Fibroblast of skin of left quadriceps (primary cell): Measurements from ENCODE around the gene PRPF18.
A peak's percentile ranks its signal among the peaks of the same experiment; 100 is the strongest.
"Not testable (repeated sequence)": the region's sequence is repeated elsewhere in the genome, so short reads cannot be mapped to it uniquely, and the experiment has no call there.

ENCODE experiments used
- DNase-seq, 2 experiments: peaks; one replicate each; pipeline ENCODE4 v3.0.0-alpha.2; 2013; ENCODE audit warnings: low read depth in 2 of 2

PRPF18 gene, protein sequence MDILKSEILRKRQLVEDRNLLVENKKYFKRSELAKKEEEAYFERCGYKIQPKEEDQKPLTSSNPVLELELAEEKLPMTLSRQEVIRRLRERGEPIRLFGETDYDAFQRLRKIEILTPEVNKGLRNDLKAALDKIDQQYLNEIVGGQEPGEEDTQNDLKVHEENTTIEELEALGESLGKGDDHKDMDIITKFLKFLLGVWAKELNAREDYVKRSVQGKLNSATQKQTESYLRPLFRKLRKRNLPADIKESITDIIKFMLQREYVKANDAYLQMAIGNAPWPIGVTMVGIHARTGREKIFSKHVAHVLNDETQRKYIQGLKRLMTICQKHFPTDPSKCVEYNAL

DNA sequence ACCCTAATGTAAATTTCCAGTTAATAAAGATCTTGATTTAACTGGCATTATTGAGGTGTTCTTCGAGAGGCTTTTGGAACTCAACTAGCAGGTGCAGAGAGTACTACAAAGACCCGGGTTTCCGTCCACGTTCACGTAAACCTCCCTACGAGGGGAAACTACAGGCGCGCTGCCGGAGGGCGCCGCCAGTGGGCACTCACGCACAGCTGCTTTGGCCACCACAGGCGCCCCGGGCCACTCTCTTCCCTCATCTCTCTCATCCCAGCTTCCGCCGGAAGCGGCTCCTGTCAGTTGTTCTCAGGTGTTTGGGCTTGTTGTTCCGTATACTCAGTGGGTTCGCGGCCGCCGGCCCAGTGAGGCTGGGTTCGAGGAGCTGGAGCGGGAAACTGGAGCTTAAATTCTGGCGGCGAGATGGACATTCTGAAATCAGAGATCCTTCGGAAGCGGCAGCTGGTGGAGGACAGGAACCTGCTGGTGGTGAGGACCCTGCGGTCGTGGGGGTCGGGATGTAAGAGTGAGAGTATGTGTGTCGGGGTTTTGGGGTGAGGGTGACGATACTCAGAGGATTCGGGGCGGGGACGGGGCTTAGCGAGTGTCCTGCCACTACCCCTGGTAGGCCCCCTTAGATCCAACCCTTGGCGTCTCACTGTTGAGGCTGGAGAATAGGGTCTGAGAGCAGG, at the start of gene PRPF18:
Gene PRPF18 (plus strand): TSS at position 290 of the 680 bp plus-strand sequence. CDS start 122 bp downstream, at position 412.
- peak; percentile 81 for DNase-seq

DNA sequence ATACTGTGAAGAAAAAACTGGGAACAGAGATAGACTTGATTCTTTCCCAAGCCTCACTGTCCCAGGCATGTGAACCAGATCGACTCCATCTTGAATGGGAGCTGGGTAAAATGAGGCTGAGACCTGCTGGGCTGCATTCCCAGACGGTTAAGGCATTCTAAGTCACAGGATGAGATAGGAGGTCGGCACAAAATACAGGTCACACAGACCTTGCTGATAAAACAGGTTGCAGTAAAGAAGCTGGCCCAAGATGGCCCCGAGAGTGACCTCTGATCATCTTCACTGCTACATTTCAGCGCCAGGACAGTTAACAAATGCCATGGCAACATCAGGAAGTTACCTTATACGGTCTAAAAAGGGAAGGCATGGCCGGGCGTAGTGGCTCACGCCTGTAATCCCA, 48.8 kb upstream of the PRPF18 start:
- not testable (repeated sequence) for DNase-seq

DNA sequence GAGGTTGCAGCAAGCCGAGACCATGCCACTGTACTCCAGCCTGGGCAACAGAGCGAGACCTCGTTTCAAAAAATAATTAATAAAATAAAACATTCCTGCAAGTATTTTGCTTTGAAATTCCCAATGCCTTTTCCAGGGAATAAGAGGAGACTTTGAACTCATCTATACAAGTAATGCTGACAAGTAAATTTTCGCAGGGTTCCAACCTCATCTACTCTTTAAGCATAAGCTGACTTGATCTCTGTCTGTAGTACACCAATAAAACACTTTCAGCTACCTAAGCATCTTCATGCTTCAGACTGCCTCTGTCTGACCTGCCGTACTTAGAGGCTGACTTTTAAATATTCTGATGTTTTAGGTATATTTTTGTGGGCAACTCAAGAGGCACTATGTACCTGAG, 44.2 kb upstream of the PRPF18 start:
- DNase-seq: no peak

DNA sequence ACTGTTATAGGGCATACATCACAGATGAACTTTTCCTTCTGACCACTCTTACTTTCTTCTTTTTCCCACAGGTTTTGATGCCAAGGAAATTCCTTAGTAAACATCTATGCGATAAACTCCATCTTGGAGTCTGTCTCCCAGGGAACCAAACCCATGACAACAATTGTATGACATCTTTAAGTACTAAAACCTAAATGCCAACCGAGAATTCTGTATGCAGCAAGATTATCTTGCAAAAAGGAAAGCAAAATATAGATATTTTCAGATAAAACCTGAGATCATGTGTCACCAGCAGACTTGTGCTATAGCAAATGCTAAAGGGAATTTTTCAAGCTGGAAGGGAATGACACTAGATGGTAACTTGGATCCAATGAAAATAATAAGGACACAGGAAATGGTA, 36.0 kb upstream of the PRPF18 start:
- DNase-seq: no peak

DNA sequence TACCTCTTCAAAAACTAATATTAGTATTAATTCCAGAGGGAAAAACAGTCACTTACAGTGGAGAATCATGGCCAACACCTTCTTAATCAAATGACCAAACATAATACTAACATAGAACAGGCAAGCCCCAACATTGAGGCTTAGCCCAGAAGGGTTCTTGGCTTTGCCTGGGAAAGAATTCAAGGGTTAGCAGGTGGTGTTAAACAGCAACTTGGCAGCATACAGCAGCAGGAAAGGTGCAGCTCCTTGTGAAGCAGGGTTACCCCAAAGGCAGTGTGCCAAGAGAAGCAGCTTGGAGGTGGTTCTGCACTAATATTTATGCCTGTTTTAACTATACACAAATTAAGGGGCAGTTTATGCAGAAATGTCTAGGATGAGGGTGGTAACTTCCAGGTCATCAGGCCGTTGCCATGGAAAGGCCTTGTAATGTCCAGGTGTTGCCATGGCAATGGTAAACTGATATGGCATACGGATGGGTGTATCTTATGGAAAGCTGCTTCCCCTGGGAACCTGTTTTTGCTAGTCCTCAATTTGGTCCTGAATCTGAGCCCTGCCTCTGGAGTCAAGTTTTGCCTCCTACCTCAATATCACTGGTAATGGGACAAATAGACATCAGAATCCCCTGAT, 30.8 kb upstream of the PRPF18 start:
- no peak for DNase-seq

DNA sequence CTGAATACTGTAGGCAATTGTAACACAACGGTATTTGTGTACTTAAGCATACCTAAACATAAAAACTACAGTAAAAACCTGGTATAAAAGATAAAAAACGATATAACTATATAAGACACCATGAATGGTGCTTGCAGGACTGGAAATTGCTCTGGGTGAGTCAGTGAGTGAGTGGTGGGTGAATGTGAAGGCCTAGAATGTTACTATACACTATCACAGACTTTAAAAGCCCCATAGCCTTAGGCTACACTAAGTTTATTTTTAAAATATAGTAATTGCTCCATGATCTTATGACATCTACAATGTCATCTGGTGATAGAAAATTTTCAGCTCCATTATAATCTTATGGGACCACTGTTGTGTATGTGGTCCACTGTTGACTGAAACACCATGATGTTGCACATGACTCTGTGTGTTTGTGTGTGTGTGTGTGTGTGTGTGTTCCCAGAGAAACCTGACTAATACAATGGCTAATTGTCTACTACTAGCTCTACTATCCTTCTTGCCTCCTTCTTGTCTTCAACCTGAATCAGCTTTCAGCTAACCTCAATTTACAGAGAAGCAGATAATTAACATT, 27.6 kb upstream of the PRPF18 start:
- no peak for DNase-seq

DNA sequence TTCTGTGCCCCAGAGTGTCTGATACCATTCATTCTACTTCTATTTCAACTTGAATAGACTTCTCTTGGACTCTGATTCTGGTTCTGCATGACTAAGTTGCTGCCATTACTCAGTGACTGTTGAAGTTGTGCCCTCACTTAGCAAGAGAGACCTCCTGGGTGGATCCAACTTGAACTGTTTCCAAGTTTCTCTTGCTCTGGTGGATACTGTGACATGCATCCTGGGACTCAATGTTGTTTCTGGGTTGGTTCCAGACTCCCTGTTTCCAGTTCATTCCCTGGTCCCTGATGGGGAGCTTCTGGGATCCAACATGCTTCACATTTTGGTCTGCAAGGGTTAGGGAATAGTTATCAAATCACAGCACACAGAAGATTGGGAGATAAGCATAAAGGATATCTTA, 26.2 kb upstream of the PRPF18 start:
- no peak for DNase-seq

DNA sequence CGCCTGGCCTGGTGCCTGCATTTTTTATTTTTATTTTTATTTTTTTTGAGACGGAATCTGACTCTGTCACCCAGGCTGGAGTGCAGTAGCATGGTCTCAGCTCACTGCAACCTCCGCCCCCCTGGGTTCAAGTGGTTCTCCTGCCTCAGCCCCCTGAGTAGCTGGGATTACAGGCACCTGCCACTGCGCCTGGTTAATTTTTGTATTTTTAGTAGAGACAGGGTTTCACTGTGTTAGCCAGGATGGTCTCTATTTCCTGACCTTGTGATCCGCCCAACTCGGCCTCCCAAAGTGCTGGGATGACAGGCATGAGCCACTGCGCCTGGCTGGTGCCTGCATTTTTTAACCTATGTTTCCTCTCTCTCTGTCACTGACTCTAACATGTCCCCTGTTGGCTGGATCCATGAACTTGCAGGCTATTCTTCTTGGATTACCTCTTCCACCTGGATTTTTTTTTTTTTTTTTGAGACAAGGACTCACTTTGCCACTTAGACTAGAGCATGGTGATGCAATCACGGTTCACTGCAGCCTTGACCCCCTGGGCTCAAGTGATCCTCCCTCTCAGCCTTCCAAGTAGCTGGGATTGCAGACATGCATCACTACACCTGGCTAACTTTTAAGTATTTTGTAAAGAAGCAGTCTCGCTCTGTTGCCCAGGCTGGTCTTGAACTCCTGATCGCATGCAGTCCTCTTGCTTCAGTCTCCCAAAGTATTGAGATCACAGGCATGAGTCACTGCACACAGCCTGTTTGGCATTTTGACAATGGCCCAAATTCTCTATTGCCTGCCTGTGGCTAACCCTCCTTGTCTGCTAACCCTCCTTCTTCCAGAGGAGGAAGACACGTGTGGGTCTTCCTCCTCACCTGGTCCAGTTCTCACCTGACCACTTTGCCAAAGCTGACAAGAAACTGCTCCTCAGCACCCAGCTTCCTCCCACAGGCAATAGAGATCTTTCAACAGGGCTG, 23.0 kb upstream of the PRPF18 start:
- DNase-seq: no peak

DNA sequence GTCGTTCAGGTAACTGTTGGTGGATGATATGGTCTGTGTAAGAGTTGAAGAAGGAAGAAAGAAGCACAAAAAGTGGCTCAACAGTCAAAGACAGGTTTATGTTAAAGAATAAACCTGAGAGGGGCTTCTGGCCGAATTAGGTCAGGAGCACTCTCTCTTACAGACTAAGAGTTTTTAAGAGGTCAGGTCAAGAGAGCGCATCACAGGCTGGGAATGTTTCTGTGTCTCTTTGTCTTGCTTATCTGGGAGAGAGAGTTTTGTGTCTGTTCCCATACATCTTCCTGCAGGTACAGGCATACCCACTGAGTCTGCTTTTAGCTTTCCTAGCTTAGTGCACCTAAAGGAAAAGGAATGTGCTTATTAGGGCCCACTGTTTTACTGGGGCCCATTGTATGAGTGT, 22.2 kb upstream of the PRPF18 start:
- DNase-seq: no peak

DNA sequence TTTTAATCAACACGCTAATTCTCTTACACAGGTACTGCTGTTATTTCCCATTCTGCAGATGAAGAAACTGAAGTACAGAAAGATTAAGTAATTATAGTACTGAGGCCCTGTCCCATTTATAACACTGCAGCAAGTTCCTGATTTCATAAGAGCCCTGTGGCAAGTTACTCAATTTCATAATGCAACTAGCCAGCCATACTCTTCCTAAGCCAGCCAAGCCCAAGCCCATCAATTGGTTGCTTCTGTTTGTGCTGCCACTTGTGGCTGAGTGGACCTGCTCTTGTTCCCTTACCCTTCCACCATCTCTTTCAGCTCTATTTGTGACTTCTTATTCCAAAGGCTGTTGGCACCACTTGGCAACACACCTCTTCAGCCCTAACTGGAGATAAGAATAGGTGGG, 19.7 kb upstream of the PRPF18 start:
- DNase-seq: no peak

DNA sequence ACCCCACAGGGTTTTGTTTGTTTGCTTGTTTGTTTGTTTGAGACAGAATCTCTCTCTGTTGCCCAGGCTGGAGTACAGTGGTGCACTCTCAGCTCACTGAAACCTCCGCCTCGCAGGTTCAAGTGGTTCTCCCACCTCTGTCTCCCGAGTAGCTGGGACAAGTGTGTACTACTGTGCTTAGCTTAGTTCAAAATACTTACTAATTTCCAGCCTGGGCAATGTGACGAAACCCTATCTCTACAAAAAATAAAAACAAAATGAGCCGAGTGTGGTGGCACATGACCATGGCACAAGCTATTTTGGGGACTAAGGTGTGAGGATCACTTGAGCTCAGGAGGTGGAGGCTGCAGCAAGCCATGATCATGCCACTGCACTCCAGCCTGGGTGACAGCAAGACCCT, 15.2 kb upstream of the PRPF18 start:
- no peak for DNase-seq

DNA sequence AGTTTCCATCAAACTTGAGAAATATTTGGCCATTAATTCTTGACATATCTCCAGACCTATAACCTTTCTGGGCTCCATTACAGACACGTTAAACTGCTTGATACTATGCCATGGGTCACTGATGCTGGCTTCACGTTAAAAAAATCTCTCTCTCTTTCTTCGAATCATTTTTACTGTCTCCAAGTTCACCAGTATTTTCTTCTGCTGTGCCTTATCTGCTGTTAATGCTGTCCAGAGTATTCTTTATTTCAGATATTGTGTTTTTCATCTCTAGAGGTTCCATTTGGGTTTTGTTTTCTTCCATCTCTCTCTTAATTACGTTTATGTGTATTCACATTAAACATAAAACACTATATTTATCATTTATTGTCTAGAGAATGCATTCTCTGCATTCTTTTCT, 12.8 kb upstream of the PRPF18 start:
- DNase-seq: no peak

DNA sequence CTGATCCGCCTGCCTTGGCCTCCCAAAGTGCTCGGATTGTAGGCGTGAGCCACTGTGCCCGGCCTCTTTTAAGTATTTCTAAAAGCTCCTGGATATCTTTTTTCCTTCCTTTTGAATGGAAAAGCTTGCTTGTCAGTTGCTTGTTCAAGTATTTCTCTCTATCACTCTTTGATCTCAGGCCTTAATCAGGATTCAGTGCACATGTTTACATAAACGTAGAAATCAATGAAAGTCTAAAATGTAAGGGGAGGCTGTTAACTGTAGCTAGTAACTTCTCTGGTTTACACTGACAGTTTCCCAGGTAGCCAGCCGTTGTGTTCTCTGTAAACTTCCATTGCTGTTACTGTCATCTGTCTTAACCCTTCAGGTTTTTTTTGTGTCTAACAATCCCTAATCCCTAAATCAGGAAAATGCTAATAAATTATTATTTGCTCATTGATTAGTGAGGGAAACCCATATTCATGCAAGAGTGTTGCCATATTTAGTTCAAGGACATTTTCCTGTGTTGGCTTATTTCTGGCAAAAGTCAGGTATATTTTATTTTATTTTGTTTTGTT, 1.5 kb upstream of the PRPF18 start:
- DNase-seq: no peak

DNA sequence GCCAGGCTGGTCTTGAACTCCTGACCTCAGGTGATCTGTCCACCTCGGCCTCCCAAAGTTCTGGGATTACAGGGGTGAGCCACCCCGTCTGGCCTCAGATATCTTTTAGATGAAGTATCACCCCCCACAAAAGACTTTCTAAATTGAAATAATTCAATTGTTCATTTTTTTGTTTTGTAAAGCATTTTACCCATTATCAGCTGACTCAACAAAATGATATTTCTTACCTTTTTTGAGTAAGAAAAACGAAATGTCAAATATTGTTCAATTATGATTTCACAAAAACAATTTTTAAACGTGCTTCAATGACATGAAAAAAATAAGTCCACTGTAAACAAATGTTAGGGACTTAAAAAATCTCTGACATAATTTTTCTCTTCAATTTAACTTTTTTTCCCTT, 822 bp upstream of the PRPF18 start:
- no peak for DNase-seq

DNA sequence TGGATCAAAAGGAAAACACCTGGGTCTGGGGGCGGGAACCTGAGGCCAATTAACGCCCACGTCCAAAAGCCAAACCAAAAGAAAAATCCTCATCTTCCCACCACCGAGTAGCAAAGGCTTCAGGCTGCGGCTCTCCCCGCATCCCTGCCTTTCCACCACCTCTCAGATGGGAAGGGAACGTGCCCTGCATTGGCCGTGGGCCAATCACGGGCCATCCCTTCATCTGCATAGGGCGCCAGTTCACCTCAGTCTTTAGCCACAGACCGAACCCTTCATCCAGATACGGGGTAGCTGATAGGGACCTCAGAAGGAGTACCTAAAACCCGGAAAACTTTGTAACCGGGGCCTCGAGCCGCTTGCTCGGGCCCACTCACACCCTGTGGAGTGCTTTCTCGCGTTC, 626 bp downstream of the PRPF18 start:
- DNase-seq: no peak

DNA sequence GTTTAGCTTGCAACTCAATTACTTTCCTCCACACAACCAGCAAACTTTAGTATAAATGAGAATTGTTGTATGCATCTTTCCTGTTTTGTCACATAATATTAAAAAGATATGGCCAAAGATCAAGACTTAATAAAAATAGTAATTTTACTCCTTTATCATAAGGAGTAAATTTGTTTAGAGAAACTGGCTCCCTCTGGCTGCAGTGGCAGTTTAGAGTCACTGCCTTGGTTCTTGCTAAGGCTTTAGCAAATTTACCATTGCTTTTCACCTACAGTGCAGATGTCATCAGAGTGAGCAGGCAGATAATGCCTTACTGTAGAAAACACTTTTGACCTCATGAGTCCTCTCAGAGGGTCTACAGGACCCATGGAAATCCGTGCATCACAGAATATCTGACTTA, 2.6 kb downstream of the PRPF18 start:
- DNase-seq: no peak

DNA sequence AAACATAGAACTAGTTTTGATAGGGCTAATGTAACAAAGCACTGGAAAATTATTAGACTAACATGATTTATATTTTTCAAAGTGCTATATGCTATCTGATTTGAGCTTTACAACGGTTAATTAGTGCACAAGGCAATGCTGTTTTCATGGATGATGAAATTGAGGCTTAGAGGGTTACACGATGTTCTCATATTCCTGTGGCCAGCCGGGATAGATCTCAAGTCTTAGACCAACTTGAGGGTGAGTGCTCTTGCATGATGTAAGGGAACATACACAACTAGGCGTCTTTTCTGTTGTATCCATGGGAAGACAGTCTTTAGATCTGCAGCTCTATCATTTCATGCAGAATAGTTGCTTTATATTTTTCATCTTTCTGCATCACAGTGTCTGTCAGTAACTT, 4.1 kb downstream of the PRPF18 start:
- no peak for DNase-seq

DNA sequence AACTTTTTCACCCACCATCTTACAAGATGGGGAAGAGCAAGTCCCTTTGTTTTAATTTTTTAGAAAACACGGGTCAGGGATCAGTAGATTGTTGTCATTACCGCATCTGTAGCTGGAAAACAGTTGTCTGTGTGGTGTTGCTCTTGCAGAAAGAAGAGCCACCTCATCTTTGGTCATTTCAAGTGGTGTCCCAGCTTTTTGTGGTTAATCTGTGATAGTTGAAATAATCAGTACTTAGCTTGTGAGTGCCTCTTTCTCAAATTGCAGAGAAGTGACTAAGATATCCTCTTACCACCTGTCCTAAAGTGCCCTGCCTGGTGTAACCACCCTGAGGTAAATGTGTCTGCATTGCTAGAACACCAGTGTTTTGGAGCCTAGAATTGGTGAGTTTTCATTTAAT, 5.5 kb downstream of the PRPF18 start:
- DNase-seq: no peak

DNA sequence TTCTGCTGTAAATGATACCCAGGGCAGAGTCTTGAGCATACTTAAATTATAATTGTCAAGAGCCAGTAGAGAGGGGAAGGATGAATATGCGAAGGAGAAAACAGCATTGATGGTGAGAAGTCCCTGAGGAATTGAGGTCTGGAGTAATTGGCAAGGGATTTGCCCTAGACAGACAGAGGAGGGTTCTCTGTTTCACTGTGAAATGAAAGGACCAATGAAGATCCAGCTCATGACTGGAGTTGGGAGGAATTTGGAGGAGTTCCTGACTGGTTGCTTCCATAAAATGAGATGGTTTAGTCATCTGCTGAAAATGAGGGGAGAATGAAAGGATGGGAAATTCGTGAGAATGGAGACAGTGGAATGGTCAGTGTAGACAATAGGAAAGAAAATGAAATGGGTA, 6.8 kb downstream of the PRPF18 start:
- DNase-seq: no peak

DNA sequence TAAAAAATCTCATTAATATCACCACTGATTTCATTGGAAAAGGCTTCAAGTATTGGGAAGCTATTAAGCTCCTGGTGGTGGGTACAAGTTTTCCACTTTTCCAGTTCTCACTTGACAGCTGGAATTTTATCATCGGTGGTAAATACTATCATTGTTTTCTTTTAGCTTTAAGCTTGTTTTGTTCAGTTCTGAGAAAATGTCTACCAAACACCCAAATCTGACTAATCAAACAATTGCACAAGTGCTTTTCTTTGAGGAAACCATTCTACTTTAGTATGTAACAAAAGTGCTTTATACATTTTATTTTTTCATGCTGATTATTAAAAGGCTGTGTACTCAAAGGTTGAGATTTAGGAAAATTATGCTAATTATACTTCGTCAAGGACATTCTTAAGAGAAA, 7.9 kb downstream of the PRPF18 start:
- DNase-seq: no peak

DNA sequence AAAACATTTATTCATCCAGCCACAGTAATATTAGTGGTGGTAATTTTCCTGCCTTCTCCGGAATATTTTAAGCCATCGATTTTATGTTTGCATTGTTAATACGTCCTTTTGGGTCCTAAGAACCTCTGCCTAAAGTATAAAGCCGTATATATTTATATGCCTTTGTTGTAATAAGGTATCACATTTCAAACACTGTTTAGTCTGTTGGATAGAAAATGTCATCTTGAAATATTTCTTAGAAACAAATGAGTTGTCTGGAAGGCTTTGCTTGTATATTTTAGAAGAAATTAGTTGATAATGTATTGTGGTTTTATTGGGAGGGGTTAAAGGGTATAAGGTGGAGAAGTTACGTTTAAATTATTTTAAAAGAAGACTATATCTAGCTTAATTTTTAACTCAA, 11.1 kb downstream of the PRPF18 start:
- no peak for DNase-seq
